Calu3 (cell line): Measurements from ENCODE around the gene PLXNB1. TPM values are rescaled to one million over a fixed set of nuclear protein-coding genes. Genes with fewer than 3 reads are reported as not detected.

Experiments used
- BruUV-seq: library from RNA; stranded (reverse); fragments of 400-500 nt; replicated peaks from 2 replicates; lab custom pipeline; 2021; lab: Mats Ljungman, UMichigan
- CTCF ChIA-PET: fragments of 300-600 bp; sonication (Branson Sonifier 250); formaldehyde crosslinking; loops from one replicate; lab custom pipeline; 2022; ENCODE audit warnings: antibody characterized with exemption; lab: Charles Lee
- DNase-seq: peaks from one replicate; pipeline ENCODE4 v3.0.0; 2022
- H3K27ac Mint-ChIP-seq: one replicate; pipeline ENCODE4 v1.8.0; 2022; ENCODE audit warnings: mixed read lengths; ENCODE audit not compliant: unreplicated experiment
- H3K27me3 Mint-ChIP-seq: one replicate; pipeline ENCODE4 v1.8.0; 2022; ENCODE audit warnings: mixed read lengths; ENCODE audit not compliant: unreplicated experiment
- H3K36me3 Mint-ChIP-seq: one replicate; pipeline ENCODE4 v1.8.0; 2022; ENCODE audit warnings: mild to moderate bottlenecking, moderate library complexity, mixed read lengths; ENCODE audit not compliant: insufficient read depth, unreplicated experiment
- H3K4me1 Mint-ChIP-seq: one replicate; pipeline ENCODE4 v1.8.0; 2022; ENCODE audit warnings: mild to moderate bottlenecking, low read depth, mixed read lengths; ENCODE audit not compliant: unreplicated experiment
- H3K4me3 Mint-ChIP-seq: one replicate; pipeline ENCODE4 v1.8.0; 2022; ENCODE audit warnings: mild to moderate bottlenecking, low read depth, moderate library complexity, mixed read lengths; ENCODE audit not compliant: unreplicated experiment
- H3K9me3 Mint-ChIP-seq: one replicate; pipeline ENCODE4 v1.8.0; 2022; ENCODE audit warnings: low read depth, mixed read lengths; ENCODE audit not compliant: unreplicated experiment
- CTCF ChIP-seq: fragments of 200-600 bp; IDR thresholded peaks from one replicate; pipeline ENCODE4 v1.8.0; 2022; ENCODE audit warnings: antibody characterized with exemption; ENCODE audit not compliant: unreplicated experiment
- intact Hi-C: fragments of 100-400 bp; cut with micrococcal nuclease; formaldehyde crosslinking; loops from one replicate; pipeline ENCODE4 v1.10.0; 2022; ENCODE audit not compliant: unreplicated experiment
- total RNA-seq: library from RNA; stranded (reverse); gene quantifications from 2 replicates; pipeline ENCODE4 v1.2.3, GENCODE V29; 2022

Gene PLXNB1
- total RNA-seq, 1 experiment from 2014 or later = 174 TPM

DNA sequence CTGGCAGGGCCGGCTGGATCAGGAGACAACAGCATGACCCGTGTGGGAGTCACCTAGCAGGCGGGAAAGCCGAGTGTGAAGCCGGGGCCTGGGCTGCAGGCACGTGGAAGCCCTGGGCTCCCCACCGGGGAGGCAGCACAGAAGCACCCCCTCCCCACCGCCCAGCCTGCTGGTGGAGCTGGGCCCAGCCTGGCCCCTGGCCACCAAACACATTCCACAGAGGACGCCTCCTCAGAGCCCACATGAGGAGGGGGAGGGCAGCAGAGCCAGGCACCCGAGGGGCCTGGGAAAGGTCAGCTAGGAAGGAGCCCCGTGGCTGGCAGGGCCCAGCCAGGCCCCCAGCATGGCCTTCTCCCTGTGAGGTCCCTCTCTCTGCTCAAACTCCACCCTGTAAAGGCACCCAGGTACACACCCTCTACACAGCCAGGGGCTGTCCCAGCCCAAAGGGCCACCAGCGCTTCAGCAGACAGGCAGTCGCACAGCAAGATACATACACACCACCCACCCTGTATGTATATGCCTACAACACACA is 4.5 kb downstream of the PLXNB1 start:
- peak overlapping the region; percentile 80 for H3K4me3 Mint-ChIP-seq
- no peak overlapping the region for H3K27ac Mint-ChIP-seq
- no peaks in the 10 kb centered on the region for H3K27me3 Mint-ChIP-seq
- DNase-seq = no peak
- BruUV-seq = no TSS peak
- TF ChIP-seq CTCF = no peak
- H3K4me1 Mint-ChIP-seq = peaks cover 56% of the 10 kb centered on the region
- CTCF ChIA-PET = no interaction called here
- intact Hi-C loops = no loop called here
- peaks cover 61% of the 10 kb centered on the region for H3K36me3 Mint-ChIP-seq
- H3K9me3 Mint-ChIP-seq = no peaks in the 10 kb centered on the region

DNA sequence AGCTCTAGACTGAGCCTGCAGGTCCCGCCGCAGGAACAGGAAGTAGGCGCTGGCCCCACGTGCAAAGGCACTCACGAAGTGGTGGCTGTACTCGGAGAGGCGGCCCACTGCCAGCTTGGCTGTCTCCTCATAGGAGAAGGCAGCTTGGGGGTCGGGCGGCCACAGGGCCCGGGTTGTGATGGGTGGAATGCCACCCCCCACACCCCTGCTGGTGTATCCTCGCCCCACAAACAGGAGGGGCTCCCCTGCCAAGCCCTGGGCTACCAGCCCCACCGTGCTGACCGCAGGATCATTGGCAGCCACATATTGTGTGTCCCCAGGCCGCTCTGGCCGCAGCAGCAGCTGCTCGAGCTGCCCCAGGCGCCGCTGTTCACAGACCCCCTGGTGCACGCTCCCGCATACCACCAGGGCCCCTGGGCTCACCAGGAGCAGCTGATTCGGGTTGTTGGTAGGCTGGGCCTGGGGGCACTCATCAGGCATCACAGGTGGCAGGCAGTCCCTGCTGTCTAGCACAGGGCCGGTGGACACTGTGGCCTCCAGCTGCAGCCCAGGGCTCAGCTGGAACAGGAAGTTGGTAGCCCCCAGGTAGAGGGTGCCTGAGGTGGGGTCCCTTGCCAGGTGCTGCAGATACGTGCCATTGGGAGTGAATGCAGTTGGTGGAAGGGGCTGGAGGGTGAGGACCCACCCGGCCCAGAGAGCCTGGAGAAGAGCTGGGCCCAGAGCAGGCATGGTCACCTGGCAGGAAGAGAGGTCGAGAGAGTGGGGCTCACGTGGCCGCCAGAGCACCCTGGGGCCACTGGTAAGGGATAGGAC is 5.8 kb downstream of the PLXNB1 start:
- Mint-ChIP-seq H3K9me3 (no peaks in the 10 kb centered on the region), H3K27ac (peak overlapping the region; percentile 27), H3K27me3 (no peaks in the 10 kb centered on the region), H3K36me3 (peaks cover 60% of the 10 kb centered on the region), H3K4me3 (no peak overlapping the region), H3K4me1 (peaks cover 52% of the 10 kb centered on the region)
- DNase-seq = no peak
- intact Hi-C loops = no loop called here
- no TSS peak for BruUV-seq
- no peak for TF ChIP-seq CTCF
- CTCF ChIA-PET = no interaction called here

DNA sequence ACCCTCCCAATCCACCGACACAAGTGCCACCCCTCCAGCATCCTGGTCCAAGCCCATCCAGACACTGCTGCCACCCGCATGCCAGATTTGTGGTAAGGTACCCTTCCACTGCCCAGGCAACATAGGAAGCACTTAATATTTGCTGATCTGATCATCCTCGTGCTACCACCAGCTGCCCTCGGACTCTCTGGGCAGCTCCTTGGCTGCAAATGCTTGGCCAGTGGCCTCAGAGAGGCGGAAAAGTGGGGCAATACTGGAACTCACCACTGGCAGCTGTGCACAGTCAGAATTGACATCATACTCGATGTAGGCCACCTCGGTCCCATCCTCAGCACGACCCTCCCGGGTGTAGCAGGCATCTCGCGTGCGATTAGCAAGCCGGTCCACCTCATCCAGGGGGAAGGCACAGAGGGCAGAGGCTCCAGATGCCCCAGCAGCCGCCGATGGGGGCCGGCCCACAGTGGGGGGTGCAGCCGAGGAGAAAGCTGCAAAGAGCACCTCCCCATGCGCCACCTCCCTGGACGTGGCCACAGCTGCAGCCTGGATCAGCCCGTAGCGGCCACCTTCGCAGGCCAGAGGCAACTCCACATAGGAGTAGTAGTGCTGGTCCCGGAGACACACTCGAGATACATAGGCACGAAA is 6.5 kb downstream of the PLXNB1 start:
- H3K9me3 Mint-ChIP-seq = no peaks in the 10 kb centered on the region
- CTCF ChIA-PET = no interaction called here
- intact Hi-C loops = no loop called here
- H3K27ac Mint-ChIP-seq = no peak overlapping the region
- TF ChIP-seq CTCF = no peak
- no peak for DNase-seq
- no peaks in the 10 kb centered on the region for H3K27me3 Mint-ChIP-seq
- BruUV-seq = no TSS peak
- peaks cover 63% of the 10 kb centered on the region for H3K36me3 Mint-ChIP-seq
- no peak overlapping the region for H3K4me3 Mint-ChIP-seq
- H3K4me1 Mint-ChIP-seq = peaks cover 51% of the 10 kb centered on the region

GRCh38 chr3:48422681-48423080 is 7.2 kb downstream of the PLXNB1 start:
- no TSS peak for BruUV-seq

More at GRCh38 chr3:48422681-48423080, 7.2 kb downstream of the PLXNB1 start:
- H3K27me3 Mint-ChIP-seq = no peaks in the 10 kb centered on the region
- H3K4me3 Mint-ChIP-seq = no peak overlapping the region
- no peak for DNase-seq
- CTCF ChIA-PET = no interaction called here
- peaks cover 62% of the 10 kb centered on the region for H3K36me3 Mint-ChIP-seq
- no peaks in the 10 kb centered on the region for H3K9me3 Mint-ChIP-seq
- H3K27ac Mint-ChIP-seq = no peak overlapping the region
- TF ChIP-seq CTCF = no peak
- peaks cover 44% of the 10 kb centered on the region for H3K4me1 Mint-ChIP-seq
- intact Hi-C loops = no loop called here
